T-helper 2 cell (primary cell): Measurements from ENCODE around the gene ZIM2.
"Not testable (repeated sequence)": the region's sequence is repeated elsewhere in the genome, so short reads cannot be mapped to it uniquely, and the experiment has no call there.

ENCODE experiments used
- DNase-seq, 5 experiments: peaks; one replicate each; pipeline versions ENCODE4 v3.0.0 to v3.0.0-alpha.2; 2012 to 2022
- total RNA-seq, 2 donors: gene quantifications; one replicate each; lab custom pipeline; 2026; lab: John Stamatoyannopoulos, UW

Gene ZIM2
- total RNA-seq, result 0 reads per million in 2 donors

DNA sequence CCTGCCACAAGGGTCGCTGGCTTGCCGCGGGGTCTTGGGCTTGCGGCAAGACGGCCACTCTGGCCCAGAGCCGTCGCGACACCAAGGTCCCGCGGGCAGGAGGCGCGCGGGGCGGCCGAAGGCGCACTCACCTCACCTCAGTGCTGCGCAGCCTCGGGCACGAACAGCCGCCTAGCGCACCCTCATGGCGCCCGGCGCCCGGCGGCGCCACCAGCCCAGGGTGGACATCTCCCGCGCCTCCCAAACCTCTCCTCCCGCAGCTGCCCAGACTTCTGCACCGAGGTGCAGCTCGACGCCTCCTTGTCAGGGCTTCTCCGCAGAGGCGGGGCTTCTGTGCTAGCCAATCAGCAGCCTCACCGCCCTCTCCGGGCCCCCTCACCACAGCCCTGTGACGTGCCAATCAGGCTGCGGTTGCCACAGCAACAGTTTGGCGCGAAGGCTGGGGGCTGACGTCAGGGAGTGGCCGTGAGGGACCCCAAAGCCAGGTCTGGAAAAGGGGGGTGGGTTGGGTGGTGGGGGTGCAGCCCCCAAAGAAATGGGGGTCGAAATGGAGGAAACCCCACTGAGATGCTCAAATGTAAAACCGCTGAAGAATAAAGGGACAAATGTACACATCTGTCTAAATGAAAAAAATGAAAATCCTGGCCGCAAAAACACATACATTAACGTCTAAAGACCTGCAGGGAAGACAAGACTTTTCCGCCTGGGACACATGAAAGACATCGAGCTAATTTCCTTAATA is at the start of gene ZIM2, which contains the start of gene PEG3:
Gene ZIM2 (minus strand): TSS at position 276 of the 742 bp plus-strand sequence. CDS start 16,449 bp downstream, outside the sequence.
Gene PEG3 (minus strand): TSS at position 276 of the 742 bp plus-strand sequence. CDS start 16,071 bp downstream, outside the sequence.
- DNase-seq, result no peak

DNA sequence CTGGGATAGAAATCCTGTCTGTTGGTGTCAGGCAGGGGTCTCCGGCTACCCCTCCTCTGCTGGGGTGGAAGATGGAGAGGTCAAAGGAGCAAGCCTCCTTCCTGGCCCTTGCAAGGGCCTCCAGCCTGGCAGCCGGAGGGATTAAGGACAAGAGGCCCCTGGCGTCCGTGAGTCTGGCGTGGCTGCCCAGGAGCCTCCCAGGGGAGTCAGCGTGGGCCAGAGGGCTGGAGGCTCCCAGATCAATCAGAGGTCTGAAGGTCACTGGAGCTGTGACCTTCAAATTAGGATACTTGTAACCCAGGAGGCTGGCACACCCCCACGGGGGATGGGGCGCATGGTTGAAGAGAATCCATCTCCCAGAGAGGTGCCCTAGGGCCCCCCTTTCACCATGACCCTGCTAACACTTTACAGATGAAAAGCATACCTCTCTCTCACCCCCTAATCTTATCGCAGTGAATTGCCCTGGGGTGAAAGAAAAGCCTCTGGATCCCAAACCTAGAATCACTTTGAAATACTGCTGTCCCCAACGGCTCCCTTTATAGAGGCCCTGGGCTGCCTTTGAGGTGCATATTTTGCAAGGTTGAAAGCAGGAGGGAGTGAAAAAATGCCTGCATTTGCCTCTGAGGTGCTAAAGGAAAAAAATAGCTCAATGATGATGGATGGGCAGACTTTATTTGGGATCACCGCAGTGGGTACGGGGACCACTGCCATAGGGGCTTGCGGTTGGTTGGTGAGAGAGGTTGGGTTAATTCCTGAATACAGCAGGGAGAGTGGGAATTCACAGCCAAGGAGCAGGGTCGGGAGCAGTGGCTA is 44.9 kb upstream of the ZIM2 start:
- no peak for DNase-seq

DNA sequence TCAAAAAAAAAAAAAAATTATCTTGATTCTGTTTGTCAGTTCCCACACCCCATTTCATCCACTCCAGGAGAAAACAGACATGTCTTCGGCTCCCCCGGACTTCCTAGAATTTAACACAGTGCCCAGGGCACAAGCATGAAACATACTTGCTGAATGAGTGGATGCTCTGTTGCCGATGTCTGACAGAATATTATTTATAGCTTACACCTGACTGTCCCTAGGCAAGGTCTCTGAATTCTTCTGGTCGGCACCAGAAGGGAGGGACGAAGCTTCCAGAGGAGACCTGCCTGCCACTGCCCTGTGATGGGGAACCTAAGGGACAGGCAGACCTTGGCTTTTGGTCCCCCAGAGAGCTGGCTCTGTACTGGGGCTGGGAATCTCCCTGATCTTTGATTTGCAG is 43.9 kb upstream of the ZIM2 start:
- DNase-seq, result no peak

DNA sequence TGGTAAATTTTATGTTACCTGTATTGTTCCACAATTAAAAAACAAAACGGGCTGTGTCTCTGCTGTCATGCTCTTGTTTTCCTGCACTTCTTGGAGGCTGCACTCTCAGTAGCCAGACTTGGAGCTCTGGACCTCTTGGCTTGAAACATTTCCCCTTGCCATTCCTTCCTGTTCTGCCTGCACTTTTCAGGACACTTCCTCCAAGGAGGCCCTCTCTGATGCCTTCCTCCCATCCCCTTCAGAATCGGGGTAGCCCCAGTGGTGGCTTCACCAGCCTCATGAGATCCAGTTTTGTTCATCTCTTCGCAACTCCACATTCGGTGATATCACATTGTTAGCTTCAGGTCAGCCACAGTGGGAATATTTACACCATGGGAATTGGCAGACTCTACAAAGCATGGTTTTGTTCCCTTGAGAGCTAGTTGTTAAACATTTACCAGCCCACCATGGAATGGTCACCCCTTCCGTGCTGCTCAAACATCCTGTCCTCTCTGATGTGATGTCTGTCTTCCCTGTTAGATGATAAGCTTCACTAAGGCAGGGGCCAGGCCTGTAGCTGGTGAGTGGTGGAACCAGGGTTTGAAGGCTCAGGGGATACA is 40.2 kb upstream of the ZIM2 start:
- no peak for DNase-seq

DNA sequence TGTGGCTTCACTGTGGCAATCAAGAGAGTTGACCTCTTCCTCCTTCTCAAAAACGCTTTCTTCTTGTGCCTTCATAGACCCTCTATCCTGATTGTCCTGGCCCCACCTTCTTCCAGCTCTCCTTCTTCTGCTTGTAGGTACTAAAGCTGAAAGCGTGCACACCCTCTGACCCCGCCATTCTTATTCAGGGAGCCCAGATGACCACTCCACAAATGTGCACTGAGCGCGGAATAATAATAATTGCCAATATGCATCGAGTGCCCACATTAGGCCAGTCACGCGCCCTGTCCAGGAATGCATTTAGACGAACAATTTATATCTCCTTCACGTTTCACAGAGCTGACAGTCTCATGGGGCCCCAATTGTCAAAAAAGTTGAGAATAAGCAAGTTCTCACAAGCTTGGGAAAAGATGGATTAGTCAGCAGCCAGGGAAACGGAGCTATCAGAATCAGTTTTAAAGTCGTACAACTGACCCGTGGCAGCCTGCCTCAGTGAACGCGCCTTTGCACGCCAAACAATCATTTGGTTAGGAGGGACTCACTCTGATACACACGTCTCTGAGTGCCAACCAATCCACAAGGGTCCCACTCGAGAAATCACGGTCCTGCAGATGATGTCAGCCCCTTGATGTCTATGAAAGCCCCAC is 36.7 kb upstream of the ZIM2 start:
- no peak for DNase-seq

DNA sequence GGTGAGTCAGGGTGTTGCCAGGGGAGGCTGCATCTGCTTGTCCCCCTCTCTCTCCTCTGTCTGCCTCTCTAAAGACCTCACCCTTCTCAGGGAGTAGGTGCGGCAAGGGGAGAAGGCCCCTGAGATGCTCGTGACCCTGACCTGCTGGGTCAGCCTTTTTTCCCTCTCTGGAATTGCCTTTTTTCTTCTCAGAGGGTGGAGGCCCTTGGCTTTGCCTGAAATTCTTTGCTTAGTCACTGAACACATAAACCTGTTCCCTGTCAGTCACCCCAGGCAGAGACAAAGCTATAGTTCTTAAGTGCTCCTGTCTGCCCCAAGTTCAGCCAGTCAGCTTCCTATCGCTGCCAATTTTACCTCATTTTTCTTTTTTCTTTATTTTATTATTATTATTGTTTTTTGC is 35.2 kb upstream of the ZIM2 start:
- no peak for DNase-seq

DNA sequence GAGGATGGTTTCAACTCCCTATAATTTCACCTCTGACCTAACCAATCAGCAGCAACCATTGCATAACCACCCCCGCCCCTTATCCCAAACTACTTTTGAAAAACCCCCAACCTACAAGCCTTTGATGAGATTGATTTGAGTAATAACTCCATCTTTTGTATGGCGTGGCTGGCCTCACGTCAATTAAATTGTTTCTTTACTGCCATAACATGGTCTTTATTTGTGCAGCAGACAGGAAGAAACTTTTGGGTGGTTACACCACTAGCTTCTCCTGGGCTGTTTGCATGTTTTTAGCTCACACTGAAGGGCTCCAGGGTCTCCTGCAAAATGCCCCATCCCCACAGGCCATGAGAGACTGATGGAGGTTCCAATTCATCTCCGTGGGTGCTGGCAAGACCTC is 34.0 kb upstream of the ZIM2 start:
- no peak for DNase-seq

DNA sequence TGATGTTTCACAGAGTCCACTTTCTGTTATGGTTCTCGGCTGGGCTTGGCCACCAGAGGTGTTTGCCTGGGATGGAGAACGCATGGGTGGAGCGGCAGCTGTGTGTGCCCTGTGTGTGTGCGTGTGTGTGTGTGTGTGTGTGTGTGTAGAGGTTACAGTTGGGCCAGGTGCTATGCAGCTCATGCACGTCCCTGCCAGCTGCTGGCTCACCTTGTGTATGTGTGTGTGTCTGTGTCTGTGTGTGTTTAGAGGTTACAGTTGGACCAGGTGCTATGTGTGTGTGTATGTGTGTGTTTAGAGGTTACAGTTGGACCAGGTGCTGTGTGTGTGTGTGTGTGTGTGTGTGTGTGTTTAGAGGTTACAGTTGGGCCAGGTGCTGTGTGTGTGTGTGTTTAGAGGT is 33.0 kb upstream of the ZIM2 start:
- no peak for DNase-seq

DNA sequence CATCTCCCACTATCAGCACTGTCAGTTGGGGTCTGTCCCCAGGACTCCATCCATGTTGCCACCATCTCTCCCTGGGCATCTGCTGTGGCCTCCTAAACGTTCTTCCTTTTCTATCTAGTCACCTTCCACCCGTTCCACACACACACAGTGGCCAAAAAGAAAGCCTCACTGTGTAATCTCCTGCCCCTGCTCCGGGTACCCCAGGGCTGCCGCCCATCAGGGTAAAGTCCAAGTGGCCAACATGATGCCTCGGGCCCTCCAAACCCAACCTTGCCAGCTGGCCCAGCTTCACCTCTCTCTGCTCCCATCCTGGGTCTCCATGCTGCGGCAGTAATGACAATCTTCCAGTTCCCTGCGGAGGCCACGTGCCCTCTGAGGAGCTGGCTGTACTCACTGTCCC is 29.4 kb upstream of the ZIM2 start:
- no peak for DNase-seq

DNA sequence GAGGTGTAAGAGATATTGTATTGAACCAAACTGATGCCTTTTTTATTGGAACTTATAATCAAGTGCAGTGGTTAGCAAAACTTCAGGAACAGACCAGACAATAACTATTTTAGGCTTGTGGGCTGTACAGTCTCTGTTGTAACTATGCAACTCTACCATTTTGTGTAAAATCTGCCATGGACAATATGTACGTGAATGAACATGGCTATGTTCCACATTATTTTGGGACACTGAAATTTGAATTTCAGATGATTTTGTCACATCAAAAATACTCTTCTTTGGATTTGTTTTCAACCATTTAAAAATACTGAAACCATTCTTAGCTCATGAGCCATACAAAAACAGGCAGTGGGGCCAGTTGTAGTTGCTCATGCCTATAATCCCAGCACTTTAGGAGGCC is 27.9 kb upstream of the ZIM2 start:
- DNase-seq, result no peak

DNA sequence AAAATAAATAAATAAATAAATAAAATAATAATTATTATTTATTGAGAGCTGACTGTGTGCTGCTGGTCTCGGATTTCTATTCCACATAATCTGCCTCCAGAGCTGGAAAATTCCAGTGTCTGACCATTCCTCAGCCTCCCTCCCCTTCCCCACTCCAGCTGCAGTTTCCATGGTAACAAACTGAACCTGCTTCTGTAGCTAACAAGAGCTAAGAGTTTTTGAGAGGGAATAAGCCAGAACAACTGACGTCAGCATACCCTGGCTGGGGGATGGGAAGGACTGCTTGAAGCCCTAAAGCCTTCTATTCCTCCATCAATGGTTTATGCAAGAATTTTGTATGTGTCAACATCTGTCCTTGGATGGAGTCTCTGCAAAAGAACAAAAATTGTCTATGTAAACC is 26.0 kb upstream of the ZIM2 start:
- DNase-seq, result no peak

DNA sequence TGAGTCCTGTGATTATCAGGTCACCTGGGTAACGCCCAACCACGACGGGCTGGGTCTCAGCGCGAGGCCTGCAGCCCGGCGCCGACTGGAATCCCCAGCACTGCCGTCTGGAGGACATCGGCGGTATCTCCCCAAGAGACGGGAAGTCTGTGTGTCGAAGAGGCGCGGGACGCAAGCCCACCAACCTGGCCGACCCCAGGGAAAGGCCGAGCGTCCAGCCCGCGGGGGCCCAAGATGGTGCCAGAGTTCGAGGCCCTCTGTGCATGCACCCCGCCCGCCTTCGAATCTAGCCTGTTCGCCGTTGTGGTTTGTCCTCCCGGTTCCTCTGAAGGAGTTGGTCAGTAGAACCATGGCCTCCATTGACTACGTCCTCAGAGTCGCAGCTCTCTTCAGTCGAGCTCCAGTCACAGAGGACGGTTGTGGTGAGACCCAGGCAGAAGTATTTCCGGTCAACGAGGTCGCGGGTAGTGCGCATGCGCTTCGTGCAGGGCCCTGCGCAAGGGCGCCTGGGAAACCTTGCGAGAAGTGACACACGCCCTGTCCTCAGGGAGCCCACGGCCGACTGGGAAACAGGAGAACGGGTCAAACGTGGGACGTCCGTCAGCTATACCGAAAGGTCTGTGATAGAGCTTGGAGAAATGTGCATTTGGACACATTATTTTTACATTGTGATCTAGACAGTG is 24.1 kb upstream of the ZIM2 start:
- DNase-seq, result no peak

DNA sequence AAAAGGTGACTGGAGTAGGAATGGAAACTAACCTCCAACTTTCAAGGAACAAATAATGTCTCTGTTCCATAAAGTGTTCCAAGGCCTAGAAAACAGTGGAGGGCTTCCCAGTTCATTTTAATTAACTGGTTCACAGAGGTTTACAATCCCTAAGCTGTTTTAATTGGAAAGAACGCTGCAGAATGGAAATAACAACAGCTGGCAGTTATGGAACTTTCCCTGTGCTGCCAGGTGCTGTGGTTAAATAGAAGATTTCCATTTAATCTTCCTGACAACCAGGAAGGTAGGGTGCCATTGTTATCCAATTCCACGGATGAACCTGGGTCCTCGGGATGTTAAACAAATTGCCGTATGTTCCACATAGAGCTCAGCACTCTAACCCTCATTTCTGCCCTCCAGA is 22.2 kb upstream of the ZIM2 start:
- no peak for DNase-seq

DNA sequence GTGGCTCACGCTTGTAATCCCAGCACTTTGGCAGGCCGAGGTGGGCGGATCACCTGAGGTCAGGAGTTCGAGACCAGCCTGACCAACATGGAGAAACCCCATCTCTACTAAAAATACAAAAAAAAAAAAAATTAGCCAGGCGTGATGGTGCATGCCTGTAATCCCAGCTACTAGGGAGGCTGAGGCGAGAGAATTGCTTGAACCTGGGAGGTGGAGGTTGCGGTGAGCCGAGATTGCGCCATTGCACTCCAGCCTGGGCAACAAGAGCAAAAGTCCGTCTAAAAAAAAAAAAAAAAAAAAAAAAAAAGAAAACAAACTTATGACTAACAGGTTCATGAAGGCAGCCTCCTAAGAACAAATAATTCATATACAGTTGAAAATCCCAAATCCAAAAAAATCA is 19.9 kb upstream of the ZIM2 start:
- DNase-seq, result not testable (repeated sequence)

DNA sequence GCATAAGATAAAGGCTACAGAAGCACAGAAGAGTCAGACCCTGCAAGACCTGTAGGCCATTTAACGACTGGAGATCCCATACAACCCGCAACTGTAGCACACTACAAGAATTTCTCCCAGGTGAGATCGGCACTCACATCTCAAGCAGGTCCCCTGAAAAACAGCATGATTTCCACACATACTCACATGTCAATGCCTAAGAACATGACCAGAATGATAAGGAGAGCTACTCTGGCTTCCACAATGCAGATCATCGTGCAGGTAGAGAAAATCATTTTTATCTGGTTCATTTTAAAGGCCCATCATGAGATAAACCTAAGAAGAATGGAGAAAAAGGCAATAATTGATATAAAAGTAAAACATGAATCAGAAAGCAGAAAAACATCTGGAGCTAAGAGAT is 17.5 kb upstream of the ZIM2 start:
- no peak for DNase-seq

DNA sequence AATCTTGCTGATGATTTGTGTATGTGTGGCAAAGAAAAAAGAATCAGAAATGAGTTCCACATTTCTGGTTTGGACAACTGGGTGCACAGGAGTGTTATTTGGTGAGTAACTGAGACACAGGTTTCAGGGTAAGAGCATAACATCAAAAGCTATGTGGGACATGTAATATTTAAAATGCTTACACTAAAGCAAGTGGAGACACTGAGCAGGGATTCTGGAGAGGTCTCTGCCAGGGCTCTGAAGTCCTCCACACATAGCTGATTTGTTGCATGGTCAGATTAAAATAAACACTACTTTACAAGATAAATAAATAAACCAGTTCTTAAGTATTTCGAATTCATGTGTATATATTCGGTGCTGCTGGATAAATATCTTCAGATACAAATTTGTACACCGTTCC is 16.3 kb upstream of the ZIM2 start:
- DNase-seq, result no peak

DNA sequence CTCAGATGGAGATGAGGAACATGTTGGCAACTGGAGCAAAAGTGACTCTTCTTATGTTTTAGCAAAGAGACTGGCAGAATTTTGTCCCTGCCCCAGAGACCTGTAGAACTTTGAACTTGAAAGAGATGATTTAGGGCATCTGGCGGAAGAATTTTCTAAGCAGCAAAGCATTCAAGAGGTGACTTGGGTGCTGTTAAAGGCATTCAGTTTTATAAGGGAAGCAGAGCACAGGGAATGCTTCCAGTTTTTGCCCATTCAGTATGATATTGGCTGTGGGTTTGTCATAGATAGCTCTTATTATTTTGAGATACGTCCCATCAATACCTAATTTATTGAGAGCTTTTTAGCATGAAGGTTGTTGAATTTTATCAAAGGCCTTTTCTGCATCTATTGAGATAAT is 11.8 kb upstream of the ZIM2 start:
- not testable (repeated sequence) for DNase-seq

DNA sequence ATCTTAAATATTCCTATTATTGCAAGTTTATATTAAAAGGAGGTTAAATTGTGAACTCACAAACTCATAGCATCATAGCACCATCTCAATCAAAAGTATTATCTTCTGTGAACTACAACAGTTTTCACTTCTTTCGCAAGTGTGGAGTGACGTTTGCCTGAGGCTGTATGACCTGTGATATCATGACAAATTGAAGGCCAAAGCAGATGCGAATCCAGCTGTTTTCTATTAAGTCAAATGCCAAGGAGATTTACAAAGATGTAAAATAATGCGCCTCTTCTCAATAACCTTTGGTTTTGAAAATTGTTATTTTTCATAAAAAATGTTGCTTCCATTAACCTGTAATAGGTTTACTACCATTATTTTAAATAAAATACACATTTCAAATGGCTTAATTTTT is 7.6 kb upstream of the ZIM2 start:
- DNase-seq, result no peak

DNA sequence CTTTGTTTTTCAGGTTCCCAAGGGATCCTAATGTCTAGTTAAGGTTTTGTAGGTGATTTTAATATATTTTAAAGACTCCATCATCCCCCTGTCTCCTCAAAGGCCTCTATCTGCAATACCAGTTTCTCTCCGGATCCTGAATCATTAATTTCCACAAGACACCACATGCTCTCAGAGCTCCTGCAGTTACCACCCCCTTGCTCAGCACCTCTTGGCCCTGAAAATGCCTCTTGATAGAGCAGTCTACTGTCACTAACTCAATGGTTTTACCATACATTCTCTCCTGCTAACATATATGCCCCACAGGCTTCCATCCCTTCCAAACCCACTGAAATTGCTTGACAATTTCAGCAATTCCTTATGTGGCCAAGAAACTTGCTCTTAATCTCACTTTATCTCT is 1.9 kb upstream of the ZIM2 start:
- no peak for DNase-seq

DNA sequence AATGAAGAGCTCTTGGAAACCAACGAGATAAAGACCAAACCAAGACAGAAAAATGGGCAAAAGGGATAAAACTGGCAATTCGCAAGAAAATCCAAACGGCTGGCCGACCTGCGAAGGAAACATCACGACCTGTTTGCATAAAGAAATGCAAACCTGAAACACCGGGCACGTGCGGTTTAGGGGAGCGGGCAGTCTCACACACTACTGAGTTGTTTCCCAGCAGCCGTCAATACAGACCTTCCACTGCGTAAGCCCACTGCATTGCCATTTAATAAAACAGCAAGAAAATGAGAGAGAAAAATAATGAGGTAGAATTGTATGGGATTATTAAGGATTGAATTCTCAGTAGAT is 642 bp upstream of the ZIM2 start:
- DNase-seq, result no peak

DNA sequence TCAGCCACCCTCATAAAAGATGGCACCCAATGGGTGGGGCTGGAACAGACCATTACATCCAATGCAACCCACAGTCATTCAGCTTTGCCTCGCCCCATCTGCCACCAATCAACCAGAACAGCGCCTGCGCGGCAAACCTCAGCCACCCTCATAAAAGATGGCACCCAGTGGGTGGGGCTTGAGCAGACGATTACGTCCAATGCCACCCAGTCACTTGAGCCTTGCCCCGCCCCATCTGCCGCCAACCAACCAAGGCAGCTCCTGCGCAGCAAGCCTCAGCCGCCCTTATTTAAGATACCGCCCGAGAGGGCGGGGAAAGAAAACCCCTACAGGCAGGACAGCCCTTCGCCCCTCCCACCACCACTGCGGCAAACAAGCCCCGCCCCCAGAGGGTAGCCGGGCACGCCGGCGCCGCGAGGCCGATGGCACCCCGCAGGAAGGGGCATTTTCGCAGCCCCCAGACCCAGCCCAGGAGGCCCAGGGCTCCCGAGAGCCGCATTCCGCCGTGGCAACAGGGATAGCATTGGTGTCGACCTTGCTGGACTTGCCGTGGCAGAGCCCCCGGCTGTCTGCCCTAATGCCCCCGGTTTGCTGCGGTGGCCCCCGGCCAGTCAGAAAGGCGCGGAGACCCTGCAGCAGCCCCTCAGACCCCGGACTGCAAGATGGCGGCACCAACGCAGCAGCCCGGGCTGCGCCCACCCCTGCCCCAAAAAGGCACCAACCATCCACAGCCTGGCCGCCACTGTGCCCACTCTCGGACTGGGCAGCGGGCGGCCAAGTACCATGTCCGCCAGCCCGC is 675 bp downstream of the ZIM2 start:
- peak in 1 of 5 experiments; percentile 12 for DNase-seq
